Stimulated activated effector memory CD8-positive, alpha-beta T cell treated with anti-CD3 and anti-CD28 coated beads, Interleukin-12 subunit alpha, Interleukin-12 subunit beta, amount 100 ng/mL, for 72 hours (primary cell): ENCODE measurements around the gene TEX54.

ENCODE experiments used
- ATAC-seq: fragments of 150-1000 bp; cut with Tn5 transposase; 2 replicates; pipeline ENCODE4 v1.10.0; 2021
- DNase-seq, 2 donors: peaks; one replicate each; pipeline ENCODE4 v3.0.0; 2021 to 2022; ENCODE audit warnings: low spot score in 2 of 2
- H3K27ac Mint-ChIP-seq: one replicate; pipeline ENCODE4 v1.8.0; 2022; ENCODE audit warnings: mild to moderate bottlenecking, mixed read lengths
- H3K36me3 Mint-ChIP-seq: one replicate; pipeline ENCODE4 v1.8.0; 2022; ENCODE audit warnings: mild to moderate bottlenecking, mixed read lengths
- H3K4me1 Mint-ChIP-seq: one replicate; pipeline ENCODE4 v1.8.0; 2022; ENCODE audit warnings: mixed read lengths
- H3K4me3 Mint-ChIP-seq: one replicate; pipeline ENCODE4 v1.8.0; 2022; ENCODE audit warnings: mild to moderate bottlenecking, mixed read lengths
- H3K9me3 Mint-ChIP-seq: one replicate; pipeline ENCODE4 v1.8.0; 2022; ENCODE audit warnings: mixed read lengths

TEX54 gene

DNA sequence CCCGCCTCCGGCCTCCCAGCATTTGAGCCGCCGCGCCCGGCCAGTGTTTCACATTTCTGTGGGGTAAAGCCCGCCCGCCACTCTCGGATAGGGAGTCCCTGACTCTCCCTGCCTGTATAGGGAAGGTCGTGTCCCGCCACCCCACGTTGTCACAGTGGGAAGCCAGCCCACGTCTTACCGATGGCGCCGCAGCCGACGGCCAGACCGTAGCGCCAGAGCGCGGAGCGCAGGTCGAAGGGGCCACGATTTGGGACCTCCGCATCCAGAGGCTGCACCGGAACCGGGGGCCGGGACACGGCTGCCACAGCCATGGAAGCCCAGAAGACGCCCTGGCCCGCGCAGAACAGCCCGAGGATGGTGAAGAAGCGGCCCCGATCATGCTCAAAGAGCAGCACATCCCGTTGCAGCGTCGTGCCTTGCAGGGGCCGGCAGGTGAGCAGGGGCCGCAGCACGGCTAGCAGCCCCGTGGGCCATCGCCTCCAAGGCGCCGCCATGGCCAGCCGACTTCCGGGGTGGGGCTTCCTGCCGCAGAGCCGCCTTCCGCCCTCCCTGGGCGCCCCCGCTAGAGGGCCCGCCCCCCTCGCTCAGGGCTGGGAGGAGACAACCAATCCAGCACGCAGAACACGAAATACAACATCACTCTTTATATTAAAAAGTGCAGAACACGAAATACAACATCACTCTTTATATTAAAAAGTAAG, 41.0 kb downstream of the TEX54 start, which contains the start of gene TMEM223:
TSS of gene TMEM223 (minus strand) at position 506 of the 701 bp plus-strand sequence. CDS start at position 494, 12 bp downstream.
- peak; percentile 84 to 92 for DNase-seq
- H3K9me3 Mint-ChIP-seq, result no peaks in the 10 kb centered on the region
- H3K36me3 Mint-ChIP-seq, result peaks cover 95% of the 10 kb centered on the region
- peaks cover 39% of the 10 kb centered on the region for H3K4me1 Mint-ChIP-seq
- peak within 1 kb of the TSS; percentile 92 for H3K4me3 Mint-ChIP-seq
- peak within 1 kb of the TSS; percentile 88 for H3K27ac Mint-ChIP-seq
- ATAC-seq, result peak; percentile 86

DNA sequence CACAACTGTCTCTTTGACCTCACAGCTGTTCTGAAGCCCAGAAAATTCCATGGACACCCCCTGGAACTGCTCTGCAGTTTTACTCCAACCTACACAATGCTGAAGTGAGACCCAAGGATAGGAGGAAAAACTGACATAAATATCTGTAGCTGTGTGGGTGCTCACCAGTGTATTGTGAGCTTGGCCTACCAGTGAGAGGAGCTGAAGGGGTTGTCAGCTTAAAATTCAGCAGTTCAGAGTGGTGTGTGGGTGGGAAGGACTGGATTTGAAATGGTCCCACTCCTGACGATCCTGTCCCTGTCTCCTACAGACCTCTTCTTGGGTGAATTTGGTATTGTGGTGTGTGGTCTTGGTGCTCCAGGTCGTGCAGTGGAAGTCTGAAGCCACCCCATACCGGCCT, 43.1 kb downstream of the TEX54 start:
- Mint-ChIP-seq H3K27ac (peak overlapping the region; percentile 88), H3K9me3 (no peaks in the 10 kb centered on the region), H3K4me3 (peak overlapping the region; percentile 92), H3K4me1 (peaks cover 47% of the 10 kb centered on the region), H3K36me3 (peaks cover 82% of the 10 kb centered on the region)
- ATAC-seq (no peak), DNase-seq (no peak)

DNA sequence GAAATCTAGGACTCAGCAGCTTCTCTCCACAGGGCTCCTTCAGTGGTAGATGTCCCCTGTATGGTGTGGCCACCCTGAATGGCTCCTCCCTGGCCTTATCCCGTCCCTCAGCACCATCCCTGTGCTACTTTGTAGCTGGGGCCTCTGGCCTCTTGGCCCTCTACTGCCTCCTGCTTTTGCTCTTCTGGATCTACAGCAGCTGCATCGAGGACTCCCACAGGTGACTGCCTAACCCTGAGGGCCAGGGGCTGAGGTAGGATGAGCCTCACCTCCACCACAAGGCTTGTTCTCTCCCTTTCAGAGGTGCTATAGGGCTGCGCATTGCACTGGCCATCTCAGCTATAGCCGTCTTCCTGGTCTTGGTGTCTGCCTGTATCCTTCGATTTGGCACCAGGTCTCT, 43.6 kb downstream of the TEX54 start:
- peaks cover 41% of the 10 kb centered on the region for H3K4me1 Mint-ChIP-seq
- H3K27ac Mint-ChIP-seq, result peak overlapping the region; percentile 10
- no peak for DNase-seq
- peak overlapping the region; percentile 92 for H3K4me3 Mint-ChIP-seq
- no peak for ATAC-seq
- no peaks in the 10 kb centered on the region for H3K9me3 Mint-ChIP-seq
- peaks cover 82% of the 10 kb centered on the region for H3K36me3 Mint-ChIP-seq

DNA sequence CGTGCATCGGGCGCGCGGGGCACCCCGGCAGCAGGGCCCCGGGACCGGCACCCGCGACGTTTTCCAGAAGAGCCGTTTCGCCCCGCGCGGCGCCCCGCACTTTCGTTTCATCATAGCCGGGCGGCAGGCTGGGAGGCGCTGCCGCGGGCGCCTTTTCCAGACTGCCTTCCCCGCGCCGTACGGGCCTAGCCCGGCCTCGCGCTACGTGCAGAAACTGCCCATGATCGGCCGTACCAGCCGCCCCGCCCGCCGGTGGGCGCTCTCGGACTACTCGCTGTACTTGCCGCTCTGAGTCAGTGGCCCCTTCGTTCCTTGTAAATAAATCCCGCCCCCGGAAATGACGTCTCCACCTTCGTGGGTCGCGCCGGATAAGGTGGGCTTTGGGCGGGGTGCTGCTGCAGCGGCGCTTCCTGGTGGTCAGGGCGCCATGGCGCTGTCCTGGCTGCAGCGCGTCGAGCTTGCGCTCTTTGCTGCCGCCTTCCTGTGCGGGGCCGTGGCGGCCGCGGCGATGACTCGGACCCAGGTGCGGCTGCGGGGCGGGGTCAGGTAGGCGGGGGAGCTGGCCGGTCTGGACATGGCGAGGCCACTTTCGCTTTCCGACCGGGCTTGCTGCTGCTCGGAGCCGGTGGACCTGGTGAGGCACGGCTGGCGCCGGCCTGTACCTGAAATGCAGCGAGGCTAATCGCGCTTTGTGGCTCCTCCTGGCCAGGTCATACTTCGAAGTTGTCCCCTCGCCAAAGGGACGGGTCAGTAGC, 45.5 kb downstream of the TEX54 start, which contains the start of gene TMEM179B:
TSS of gene TMEM179B (plus strand) at position 398 of the 755 bp plus-strand sequence. CDS start at position 428, 30 bp downstream.
- peaks cover 82% of the 10 kb centered on the region for H3K36me3 Mint-ChIP-seq
- peak; percentile 91 to 99 for DNase-seq
- H3K4me1 Mint-ChIP-seq, result peaks cover 36% of the 10 kb centered on the region
- H3K4me3 Mint-ChIP-seq, result peak within 1 kb of the TSS; percentile 92
- H3K27ac Mint-ChIP-seq, result peak within 1 kb of the TSS; percentile 92
- ATAC-seq, result peak; percentile 87
- H3K9me3 Mint-ChIP-seq, result no peaks in the 10 kb centered on the region

DNA sequence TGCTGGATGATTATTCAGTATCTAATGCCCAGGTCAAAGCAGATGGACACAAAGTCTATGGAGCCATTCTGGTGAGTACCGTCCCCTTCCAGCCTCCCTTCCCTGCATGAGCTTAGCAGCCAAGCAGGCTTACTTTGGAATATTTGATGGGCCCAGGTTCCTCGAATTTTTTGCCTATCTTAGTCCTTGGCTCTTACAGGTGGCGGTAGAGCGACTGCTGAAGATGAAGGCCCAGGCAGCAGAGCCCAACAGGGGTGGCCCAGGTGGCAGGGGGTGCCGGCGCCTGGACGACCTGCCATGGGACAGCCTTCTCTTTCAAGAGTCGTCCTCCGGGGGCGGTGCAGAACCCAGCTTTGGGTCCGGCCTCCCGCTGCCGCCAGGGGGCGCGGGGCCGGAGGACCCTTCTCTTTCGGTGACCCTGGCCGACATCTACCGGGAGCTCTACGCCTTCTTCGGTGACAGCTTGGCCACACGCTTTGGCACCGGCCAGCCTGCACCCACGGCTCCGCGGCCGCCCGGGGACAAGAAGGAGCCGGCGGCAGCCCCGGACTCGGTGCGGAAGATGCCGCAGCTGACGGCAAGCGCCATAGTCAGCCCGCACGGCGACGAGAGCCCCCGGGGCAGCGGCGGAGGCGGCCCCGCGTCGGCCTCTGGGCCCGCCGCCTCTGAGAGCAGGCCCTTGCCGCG, 46.2 kb downstream of the TEX54 start:
- Mint-ChIP-seq H3K4me3 (peak overlapping the region; percentile 92), H3K4me1 (peaks cover 33% of the 10 kb centered on the region), H3K36me3 (peaks cover 82% of the 10 kb centered on the region), H3K9me3 (no peaks in the 10 kb centered on the region), H3K27ac (peak overlapping the region; percentile 92)
- DNase-seq (peak; percentile 89 to 92), ATAC-seq (peak; percentile 84)

DNA sequence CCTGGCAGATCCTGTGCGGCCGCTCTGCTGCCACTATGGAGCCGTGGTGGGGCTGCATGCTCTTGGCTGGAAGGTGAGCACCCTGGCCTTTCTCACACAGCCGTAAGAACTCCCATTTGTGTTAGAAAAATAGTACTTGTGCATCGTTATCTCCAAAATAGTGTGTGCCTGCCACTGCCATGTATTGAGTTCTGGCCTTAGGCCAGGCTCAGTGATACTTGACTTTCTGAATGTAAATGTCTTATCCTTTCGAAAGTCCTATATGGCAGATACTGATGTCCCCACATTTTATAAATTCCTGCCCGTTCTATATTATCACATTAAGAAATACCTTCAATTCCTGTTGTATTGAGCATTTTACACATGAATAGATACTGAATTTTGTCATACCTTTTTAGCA, 49.9 kb downstream of the TEX54 start:
- no peak overlapping the region for H3K4me3 Mint-ChIP-seq
- no peaks in the 10 kb centered on the region for H3K9me3 Mint-ChIP-seq
- H3K27ac Mint-ChIP-seq, result no peak overlapping the region
- H3K36me3 Mint-ChIP-seq, result peaks cover 75% of the 10 kb centered on the region
- peaks cover 18% of the 10 kb centered on the region for H3K4me1 Mint-ChIP-seq
- DNase-seq (no peak), ATAC-seq (no peak)
